MCF 10A (cell line): ENCODE results near the gene FOXP2. TPM values are rescaled to one million over a fixed set of nuclear protein-coding genes. Genes with fewer than 3 reads are reported as not detected.
A peak's percentile ranks its signal among the peaks of the same experiment; 100 is the strongest.

Experiments used
- BruUV-seq: library from RNA; stranded (reverse); fragments of 400-500 nt; replicated peaks from 2 replicates; lab custom pipeline; 2021; lab: Mats Ljungman, UMichigan
- CTCF ChIA-PET: fragments of 300-600 bp; sonication (Branson Sonifier 250); formaldehyde crosslinking; extraction: SDS; loops from one replicate; lab custom pipeline; 2021; ENCODE audit warnings: antibody characterized with exemption, inconsistent platforms; lab: Yijun Ruan, JAX
- POLR2A ChIA-PET: fragments of 300-600, 350-650 bp; sonication (Branson Sonifier 250); formaldehyde crosslinking; extraction: SDS; loops from one replicate; lab custom pipeline; 2020; ENCODE audit warnings: antibody characterized with exemption, inconsistent platforms; lab: Yijun Ruan, JAX
- DNase-seq: peaks from one replicate; pipeline ENCODE4 v3.0.0-alpha.2; 2018; ENCODE audit not compliant: unreplicated experiment
- H3K27ac Mint-ChIP-seq: one replicate; pipeline ENCODE4 v1.8.0; 2022; ENCODE audit warnings: mild to moderate bottlenecking, low read depth, mixed read lengths; ENCODE audit not compliant: unreplicated experiment
- H3K27me3 Mint-ChIP-seq: one replicate; pipeline ENCODE4 v1.8.0; 2022; ENCODE audit warnings: mixed read lengths; ENCODE audit not compliant: insufficient read depth, unreplicated experiment
- H3K36me3 Mint-ChIP-seq: one replicate; pipeline ENCODE4 v1.8.0; 2022; ENCODE audit warnings: mild to moderate bottlenecking, moderate library complexity, mixed read lengths; ENCODE audit not compliant: insufficient read depth, unreplicated experiment
- H3K4me1 Mint-ChIP-seq: one replicate; pipeline ENCODE4 v1.8.0; 2022; ENCODE audit warnings: mixed read lengths; ENCODE audit not compliant: insufficient read depth, unreplicated experiment
- H3K4me3 Mint-ChIP-seq: one replicate; pipeline ENCODE4 v1.8.0; 2022; ENCODE audit warnings: mild to moderate bottlenecking, moderate library complexity, mixed read lengths; ENCODE audit not compliant: unreplicated experiment
- H3K9me3 Mint-ChIP-seq: one replicate; pipeline ENCODE4 v1.8.0; 2022; ENCODE audit warnings: mixed read lengths; ENCODE audit not compliant: unreplicated experiment
- intact Hi-C: fragments of 100-400 bp; cut with micrococcal nuclease; formaldehyde crosslinking; loops from 2 replicates; pipeline ENCODE4 v1.14.1; 2022
- total RNA-seq: library from RNA; stranded (reverse); gene quantifications from 2 replicates; pipeline ENCODE4 v1.2.3, GENCODE V29; 2022
- TF ChIP-seq, protein P1 (sequence below): fragments of 200-600 bp; IDR thresholded peaks from one replicate; pipeline ENCODE4 v1.8.0; 2022; ENCODE audit warnings: antibody characterized with exemption, mild to moderate bottlenecking; ENCODE audit not compliant: unreplicated experiment

FOXP2 gene
- total RNA-seq, 1 experiment from 2014 or later: not detected

DNA sequence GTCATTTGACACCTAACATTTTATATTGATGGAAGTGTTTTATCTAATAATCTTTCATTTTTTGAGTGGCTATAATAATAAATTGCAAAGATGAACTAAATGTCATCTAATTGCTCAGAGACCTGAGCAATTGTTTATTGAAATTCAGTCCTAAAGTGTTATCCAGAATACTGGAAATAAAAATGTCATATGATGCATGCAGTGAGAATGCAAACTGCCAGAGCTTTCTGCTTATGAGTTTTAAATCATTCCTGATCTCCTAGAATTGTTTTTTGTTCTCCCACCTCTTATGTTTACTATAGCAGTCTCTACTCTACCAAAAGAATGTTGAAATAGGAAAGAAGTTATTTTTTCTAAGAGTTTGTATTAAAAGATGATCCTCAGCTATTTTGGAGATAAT is 116.7 kb downstream of the FOXP2 start:
- BruUV-seq: no TSS peak
- Mint-ChIP-seq H3K27me3 (peaks cover 75% of the 10 kb centered on the region), H3K4me1 (no peaks in the 10 kb centered on the region), H3K36me3 (no peaks in the 10 kb centered on the region), H3K4me3 (no peak overlapping the region), H3K9me3 (no peaks in the 10 kb centered on the region), H3K27ac (no peak overlapping the region)
- ChIA-PET CTCF (no interaction called here), POLR2A (no interaction called here)
- DNase-seq: no peak
- TF ChIP-seq, protein P1, sequence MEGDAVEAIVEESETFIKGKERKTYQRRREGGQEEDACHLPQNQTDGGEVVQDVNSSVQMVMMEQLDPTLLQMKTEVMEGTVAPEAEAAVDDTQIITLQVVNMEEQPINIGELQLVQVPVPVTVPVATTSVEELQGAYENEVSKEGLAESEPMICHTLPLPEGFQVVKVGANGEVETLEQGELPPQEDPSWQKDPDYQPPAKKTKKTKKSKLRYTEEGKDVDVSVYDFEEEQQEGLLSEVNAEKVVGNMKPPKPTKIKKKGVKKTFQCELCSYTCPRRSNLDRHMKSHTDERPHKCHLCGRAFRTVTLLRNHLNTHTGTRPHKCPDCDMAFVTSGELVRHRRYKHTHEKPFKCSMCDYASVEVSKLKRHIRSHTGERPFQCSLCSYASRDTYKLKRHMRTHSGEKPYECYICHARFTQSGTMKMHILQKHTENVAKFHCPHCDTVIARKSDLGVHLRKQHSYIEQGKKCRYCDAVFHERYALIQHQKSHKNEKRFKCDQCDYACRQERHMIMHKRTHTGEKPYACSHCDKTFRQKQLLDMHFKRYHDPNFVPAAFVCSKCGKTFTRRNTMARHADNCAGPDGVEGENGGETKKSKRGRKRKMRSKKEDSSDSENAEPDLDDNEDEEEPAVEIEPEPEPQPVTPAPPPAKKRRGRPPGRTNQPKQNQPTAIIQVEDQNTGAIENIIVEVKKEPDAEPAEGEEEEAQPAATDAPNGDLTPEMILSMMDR: no peak
- intact Hi-C loops: no loop called here

DNA sequence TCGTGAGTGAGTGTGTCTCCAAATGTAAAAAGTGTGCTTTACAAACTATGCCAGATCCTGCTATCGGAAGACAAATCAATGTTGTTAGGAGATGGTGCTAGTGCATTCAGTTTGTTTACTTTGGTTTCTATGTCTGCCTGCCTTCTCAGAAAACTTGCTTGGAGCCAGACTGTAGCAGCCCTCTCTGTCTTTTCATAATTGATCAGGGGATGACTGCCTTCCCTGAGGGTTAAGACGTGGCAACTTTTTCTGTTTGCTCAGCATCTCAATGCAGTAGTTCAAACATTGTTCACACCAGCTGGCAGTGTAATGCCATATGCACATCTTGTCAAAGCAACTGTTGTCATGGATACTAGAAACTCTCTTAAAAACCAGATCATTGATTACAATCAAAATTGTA is 118.5 kb downstream of the FOXP2 start:
- no TSS peak for BruUV-seq
- CTCF ChIA-PET: interaction anchor here (0.5 kb wide), 1 partner anchor 14 kb away, joined by 6 read pairs; no protein-coding TSS in a partner anchor

DNA sequence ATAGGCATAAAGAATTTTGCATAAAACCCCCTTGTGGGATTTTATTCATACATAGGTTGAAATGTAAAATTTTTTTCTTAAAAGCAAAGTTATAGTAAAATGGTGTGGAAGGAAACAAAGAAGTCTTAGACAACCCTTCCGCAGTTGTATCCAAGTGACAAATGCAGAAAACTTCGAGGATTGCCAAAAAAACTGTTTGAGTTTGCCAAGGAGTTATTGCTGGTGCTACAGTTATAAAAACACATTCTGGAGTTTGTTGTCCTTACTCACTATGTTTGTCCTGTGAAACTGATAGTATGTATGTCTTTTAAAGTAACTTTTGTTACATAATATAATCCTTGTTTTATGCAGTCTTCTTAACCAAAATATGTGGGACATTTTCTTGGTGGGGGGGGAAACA is 120.3 kb downstream of the FOXP2 start:
- intact Hi-C loops: no loop called here
- DNase-seq: no peak
- BruUV-seq: no TSS peak
- H3K27me3 Mint-ChIP-seq: peaks cover 62% of the 10 kb centered on the region
- TF ChIP-seq, protein P1: no peak
- no peak overlapping the region for H3K4me3 Mint-ChIP-seq
- no peaks in the 10 kb centered on the region for H3K36me3 Mint-ChIP-seq
- CTCF ChIA-PET: no interaction called here
- no peaks in the 10 kb centered on the region for H3K4me1 Mint-ChIP-seq
- no peak overlapping the region for H3K27ac Mint-ChIP-seq
- no peaks in the 10 kb centered on the region for H3K9me3 Mint-ChIP-seq
- POLR2A ChIA-PET: no interaction called here

More for the DNA sequence above, 118.5 kb downstream of the FOXP2 start:
- intact Hi-C loops: no loop called here
- TF ChIP-seq, protein P1: no peak
- Mint-ChIP-seq H3K4me3 (no peak overlapping the region), H3K36me3 (no peaks in the 10 kb centered on the region), H3K27ac (no peak overlapping the region), H3K4me1 (no peaks in the 10 kb centered on the region), H3K9me3 (no peaks in the 10 kb centered on the region), H3K27me3 (peaks cover 66% of the 10 kb centered on the region)
- DNase-seq: no peak
- POLR2A ChIA-PET: no interaction called here

DNA sequence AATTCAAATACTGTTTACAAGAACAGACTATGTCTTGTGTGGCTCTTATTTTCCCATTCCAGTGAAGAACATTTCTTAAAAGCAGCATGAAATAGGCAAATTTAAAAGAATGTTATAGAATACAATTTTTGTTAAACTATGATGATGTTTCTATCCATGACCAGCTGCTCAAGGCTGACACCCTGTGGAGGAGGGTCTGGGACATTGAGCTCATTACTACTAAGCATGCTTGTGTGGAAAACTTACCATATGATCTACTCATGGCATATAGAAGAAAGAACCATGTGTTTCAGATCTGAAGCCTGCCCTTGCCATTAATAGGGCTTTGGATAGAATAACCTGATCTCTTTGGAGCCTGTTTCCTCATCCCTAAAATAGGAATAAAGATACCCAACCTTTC is 125.0 kb downstream of the FOXP2 start:
- ChIA-PET POLR2A (no interaction called here), CTCF (interaction anchor here (0.6 to 1.1 kb wide), 2 partner anchors 458 to 1168 kb away, joined by 3 read pairs; no protein-coding TSS in a partner anchor)
- intact Hi-C loops: loop anchor here (1.0 kb wide), 1 partner anchor 457 kb away; no protein-coding TSS in a partner anchor
- no peak overlapping the region for H3K4me3 Mint-ChIP-seq
- no TSS peak for BruUV-seq
- no peaks in the 10 kb centered on the region for H3K36me3 Mint-ChIP-seq
- TF ChIP-seq, protein P1: no peak
- no peaks in the 10 kb centered on the region for H3K9me3 Mint-ChIP-seq
- peaks cover 68% of the 10 kb centered on the region for H3K27me3 Mint-ChIP-seq
- DNase-seq: peak; percentile 27
- no peaks in the 10 kb centered on the region for H3K4me1 Mint-ChIP-seq
- H3K27ac Mint-ChIP-seq: no peak overlapping the region
